ENCODE results near the gene AKAP17A. TPM values are rescaled to one million over a fixed set of nuclear protein-coding genes. Genes with fewer than 3 reads are reported as not detected.

Gene AKAP17A
- total RNA-seq, 1 experiment from 2014 or later: 28.3 TPM

DNA sequence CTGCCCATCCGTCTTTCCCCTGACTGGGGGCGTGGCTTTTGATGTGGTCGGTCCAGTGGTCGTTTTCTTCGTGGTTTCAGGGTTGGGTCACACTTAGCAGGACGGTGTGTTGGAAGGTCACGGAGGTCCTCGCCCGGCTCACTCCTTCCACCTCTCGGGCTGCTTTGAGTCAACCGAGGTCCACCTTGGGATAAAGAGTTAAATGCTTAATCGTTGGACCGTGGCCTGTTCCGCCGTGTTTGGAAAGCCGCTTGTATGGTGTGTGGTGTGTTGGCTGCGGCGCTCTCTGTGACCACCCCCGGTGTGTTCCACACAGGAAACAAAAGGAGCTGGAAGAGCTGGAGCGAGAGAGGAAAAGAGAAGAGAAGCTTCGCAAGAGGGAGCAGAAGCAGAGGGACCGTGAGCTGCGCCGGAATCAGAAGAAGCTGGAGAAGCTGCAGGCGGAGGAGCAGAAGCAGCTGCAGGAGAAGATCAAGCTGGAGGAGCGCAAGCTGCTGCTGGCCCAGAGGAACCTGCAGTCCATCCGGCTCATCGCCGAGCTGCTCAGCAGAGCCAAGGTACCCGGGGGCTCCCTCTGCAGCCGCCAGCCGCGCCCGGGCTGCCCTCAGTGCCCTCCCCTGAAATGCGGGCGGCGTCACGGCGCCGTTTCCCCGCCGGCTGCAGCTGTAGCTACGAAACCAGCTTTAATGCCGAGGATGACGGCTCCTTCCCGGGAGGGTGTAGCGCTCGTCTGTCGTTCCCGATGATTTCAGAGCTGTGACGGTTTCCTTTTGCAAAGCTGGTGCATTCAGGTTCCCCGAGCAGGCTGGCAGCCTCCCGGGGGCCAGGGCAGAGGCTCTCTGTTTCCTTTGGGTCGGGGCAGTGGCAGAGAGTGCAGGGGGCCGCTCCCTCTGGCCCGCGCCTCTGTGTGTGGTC, 7.7 kb downstream of the AKAP17A start:
- intact Hi-C loops (cut with micrococcal nuclease; ENCODE audit: unreplicated experiment): no loop called here
- H3K79me2 ChIP-seq (ENCODE audit: low read depth): peaks cover 28% of the 10 kb centered on the region
- no peaks in the 10 kb centered on the region for H3K9me2 ChIP-seq (ENCODE audit: insufficient read depth)

DNA sequence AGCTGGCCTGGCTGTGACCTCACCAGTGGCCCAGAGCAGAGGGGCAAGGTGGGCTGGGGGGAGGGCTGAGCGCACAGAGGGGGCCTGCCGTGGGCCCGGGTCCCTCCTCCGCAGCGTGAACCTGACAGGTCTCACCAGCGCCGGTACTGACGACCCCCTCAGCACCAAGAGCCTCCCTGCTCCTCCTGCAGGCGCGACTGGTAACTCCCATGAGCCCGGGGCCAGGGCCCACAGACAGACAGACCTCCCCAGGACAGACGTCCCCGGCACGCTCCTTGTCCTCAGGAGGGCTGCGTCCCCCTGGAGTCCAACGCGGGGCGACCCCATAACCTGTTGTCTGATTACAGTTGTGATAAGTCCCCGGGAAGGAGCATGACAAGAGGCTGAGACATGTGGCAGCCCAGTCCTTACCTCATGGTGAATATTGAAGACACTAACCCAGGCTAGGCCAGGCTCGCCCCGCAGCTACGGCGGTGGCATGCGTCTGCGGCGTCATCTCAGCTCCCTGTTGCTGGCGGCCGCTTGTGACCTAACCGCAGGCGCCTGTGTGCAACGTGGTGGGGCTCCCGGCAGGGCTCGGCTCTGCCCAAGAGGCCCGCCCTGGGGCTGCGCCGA, 8.5 kb downstream of the AKAP17A start:
- no peaks in the 10 kb centered on the region for H3K4me1 ChIP-seq (replicated peaks; ENCODE audit: insufficient read depth)
- no peaks in the 10 kb centered on the region for H3K9me3 ChIP-seq (ENCODE audit: insufficient read depth, low read depth)
- H2AFZ ChIP-seq: no peak overlapping the region
- H3K36me3 ChIP-seq (ENCODE audit: low read depth): peaks cover 5% of the 10 kb centered on the region; the same call in 1 of the 2 replicates
- H3K27me3 ChIP-seq (ENCODE audit: insufficient read depth, low read depth): no peaks in the 10 kb centered on the region
- TF ChIP-seq EZH2 (IDR thresholded peaks at IDR 0.05; ENCODE audit: low read depth): no peak
- TF ChIP-seq, protein P1, sequence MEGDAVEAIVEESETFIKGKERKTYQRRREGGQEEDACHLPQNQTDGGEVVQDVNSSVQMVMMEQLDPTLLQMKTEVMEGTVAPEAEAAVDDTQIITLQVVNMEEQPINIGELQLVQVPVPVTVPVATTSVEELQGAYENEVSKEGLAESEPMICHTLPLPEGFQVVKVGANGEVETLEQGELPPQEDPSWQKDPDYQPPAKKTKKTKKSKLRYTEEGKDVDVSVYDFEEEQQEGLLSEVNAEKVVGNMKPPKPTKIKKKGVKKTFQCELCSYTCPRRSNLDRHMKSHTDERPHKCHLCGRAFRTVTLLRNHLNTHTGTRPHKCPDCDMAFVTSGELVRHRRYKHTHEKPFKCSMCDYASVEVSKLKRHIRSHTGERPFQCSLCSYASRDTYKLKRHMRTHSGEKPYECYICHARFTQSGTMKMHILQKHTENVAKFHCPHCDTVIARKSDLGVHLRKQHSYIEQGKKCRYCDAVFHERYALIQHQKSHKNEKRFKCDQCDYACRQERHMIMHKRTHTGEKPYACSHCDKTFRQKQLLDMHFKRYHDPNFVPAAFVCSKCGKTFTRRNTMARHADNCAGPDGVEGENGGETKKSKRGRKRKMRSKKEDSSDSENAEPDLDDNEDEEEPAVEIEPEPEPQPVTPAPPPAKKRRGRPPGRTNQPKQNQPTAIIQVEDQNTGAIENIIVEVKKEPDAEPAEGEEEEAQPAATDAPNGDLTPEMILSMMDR (conservative IDR thresholded peaks at IDR 0.05): no peak
- H4K20me1 ChIP-seq (ENCODE audit: insufficient read depth): peaks cover 46% of the 10 kb centered on the region
- POLR2A ChIA-PET (ENCODE audit: unreplicated experiment): no interaction called here
- DNase-seq: no peak
- H3K4me2 ChIP-seq: no peak overlapping the region
- peaks cover 22% of the 10 kb centered on the region for H3K79me2 ChIP-seq (ENCODE audit: low read depth)
- intact Hi-C loops (cut with micrococcal nuclease; ENCODE audit: unreplicated experiment): no loop called here
- H3K4me3 ChIP-seq: no peak overlapping the region
- no peaks in the 10 kb centered on the region for H3K9me2 ChIP-seq (ENCODE audit: insufficient read depth)
- CTCF ChIA-PET: no interaction called here
- no peaks in the 10 kb centered on the region; the same call in 1 of the 2 replicates for H3F3A ChIP-seq (ENCODE audit: insufficient read depth, low read depth)
- BruUV-seq (replicated peaks): no TSS peak
- H3K27ac ChIP-seq: no peak overlapping the region

More for the DNA sequence above, 7.7 kb downstream of the AKAP17A start:
- no peak for DNase-seq
- CTCF ChIA-PET: no interaction called here
- Histone ChIP-seq H4K20me1 (ENCODE audit: insufficient read depth) (peaks cover 43% of the 10 kb centered on the region), H2AFZ (no peak overlapping the region), H3K4me1 (replicated peaks; ENCODE audit: insufficient read depth) (no peaks in the 10 kb centered on the region), H3K27me3 (ENCODE audit: insufficient read depth, low read depth) (no peaks in the 10 kb centered on the region), H3K4me2 (no peak overlapping the region), H3K36me3 (ENCODE audit: low read depth) (peaks cover 5% of the 10 kb centered on the region; the same call in 1 of the 2 replicates), H3F3A (ENCODE audit: insufficient read depth, low read depth) (peaks cover 3% of the 10 kb centered on the region; the same call in 1 of the 2 replicates), H3K4me3 (no peak overlapping the region), H3K9me3 (ENCODE audit: insufficient read depth, low read depth) (no peaks in the 10 kb centered on the region), H3K27ac (no peak overlapping the region)
- BruUV-seq (replicated peaks): no TSS peak
- POLR2A ChIA-PET (ENCODE audit: unreplicated experiment): no interaction called here
- TF ChIP-seq, protein P1 (conservative IDR thresholded peaks at IDR 0.05): no peak
- TF ChIP-seq EZH2 (IDR thresholded peaks at IDR 0.05; ENCODE audit: low read depth): no peak

DNA sequence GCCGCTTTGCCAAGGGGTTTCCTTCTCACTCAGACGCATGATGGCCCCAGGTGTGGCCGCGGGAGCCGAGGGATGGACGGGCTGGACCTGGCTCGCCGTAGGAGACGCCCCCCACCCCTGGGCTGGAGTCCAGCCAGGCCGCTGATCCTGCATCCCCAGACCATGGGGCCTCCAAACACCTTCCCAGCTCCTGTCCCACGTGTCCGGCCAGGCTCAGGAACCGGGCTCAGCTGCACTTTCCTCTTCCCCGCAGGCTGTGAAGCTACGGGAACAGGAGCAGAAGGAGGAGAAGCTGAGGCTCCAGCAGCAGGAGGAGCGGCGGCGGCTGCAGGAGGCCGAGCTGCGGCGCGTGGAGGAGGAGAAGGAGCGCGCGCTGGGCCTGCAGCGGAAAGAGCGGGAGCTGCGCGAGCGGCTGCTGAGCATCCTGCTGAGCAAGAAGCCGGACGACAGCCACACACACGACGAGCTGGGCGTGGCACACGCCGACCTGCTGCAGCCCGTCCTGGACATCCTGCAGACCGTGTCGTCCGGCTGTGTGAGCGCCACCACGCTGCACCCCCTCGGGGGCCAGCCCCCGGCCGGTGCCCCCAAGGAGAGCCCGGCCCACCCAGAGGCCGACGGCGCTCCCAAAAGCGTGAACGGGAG, 9.1 kb downstream of the AKAP17A start:
- H3F3A ChIP-seq (ENCODE audit: insufficient read depth, low read depth): no peaks in the 10 kb centered on the region; the same call in 1 of the 2 replicates
- POLR2A ChIA-PET (ENCODE audit: unreplicated experiment): no interaction called here
- H3K4me3 ChIP-seq: no peak overlapping the region
- no peak for TF ChIP-seq EZH2 (IDR thresholded peaks at IDR 0.05; ENCODE audit: low read depth)
- TF ChIP-seq, protein P1 (conservative IDR thresholded peaks at IDR 0.05): no peak
- peaks cover 16% of the 10 kb centered on the region for H3K79me2 ChIP-seq (ENCODE audit: low read depth)
- H2AFZ ChIP-seq: no peak overlapping the region
- intact Hi-C loops (cut with micrococcal nuclease; ENCODE audit: unreplicated experiment): no loop called here
- no peaks in the 10 kb centered on the region for H3K9me3 ChIP-seq (ENCODE audit: insufficient read depth, low read depth)
- DNase-seq: no peak
- H3K36me3 ChIP-seq (ENCODE audit: low read depth): peaks cover 5% of the 10 kb centered on the region; the same call in 1 of the 2 replicates
- CTCF ChIA-PET: no interaction called here
- no peaks in the 10 kb centered on the region for H3K27me3 ChIP-seq (ENCODE audit: insufficient read depth, low read depth)
- no peaks in the 10 kb centered on the region for H3K9me2 ChIP-seq (ENCODE audit: insufficient read depth)
- BruUV-seq (replicated peaks): no TSS peak
- peaks cover 48% of the 10 kb centered on the region for H4K20me1 ChIP-seq (ENCODE audit: insufficient read depth)
- H3K27ac ChIP-seq: no peak overlapping the region
- no peaks in the 10 kb centered on the region for H3K4me1 ChIP-seq (replicated peaks; ENCODE audit: insufficient read depth)
- no peak overlapping the region for H3K4me2 ChIP-seq
